ENCODE data around the gene DCST2. TPM values are rescaled to one million over a fixed set of nuclear protein-coding genes. Genes with fewer than 3 reads are reported as not detected.

The DCST2 gene
- polyA plus RNA-seq, 5 donors: 1.6 to 2.7 (median 2.4) TPM

DNA sequence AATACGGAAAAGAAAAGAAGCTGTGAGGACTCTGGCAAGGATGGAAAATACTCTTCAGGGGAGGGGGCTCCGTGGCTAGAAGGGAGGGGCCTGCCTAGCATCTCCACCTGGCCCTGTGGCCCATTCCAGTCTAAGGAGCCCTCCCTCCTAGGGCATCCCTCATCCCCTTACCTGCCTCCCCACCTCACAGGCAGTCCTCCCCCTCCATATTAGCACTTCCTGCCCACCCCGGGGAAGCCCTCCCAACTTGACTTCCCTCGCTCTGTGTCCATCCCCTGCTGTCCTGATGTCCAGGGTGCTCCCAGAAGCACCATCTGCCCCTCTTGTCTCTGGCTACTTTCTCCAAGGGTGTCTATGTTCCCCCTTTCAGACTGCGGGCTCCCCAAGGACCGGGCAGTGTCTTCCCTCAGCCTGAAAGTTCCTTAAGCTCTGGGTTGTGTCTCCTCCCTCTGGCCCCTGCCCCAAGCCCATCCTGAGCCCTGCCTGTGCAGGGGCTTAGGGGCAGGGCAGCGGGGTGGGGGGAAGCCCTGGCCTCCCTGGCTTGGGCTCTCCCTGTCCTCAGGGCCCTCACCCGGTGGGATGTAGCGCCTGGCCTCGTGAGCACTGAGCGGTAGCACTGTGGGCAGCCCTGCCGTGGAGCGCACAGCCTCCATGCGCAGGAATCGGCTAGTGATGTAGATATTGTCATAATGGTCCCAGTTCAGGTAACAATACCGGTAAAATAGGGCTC lies 3.9 kb downstream of the DCST2 start:
- no peak for DNase-seq

DNA sequence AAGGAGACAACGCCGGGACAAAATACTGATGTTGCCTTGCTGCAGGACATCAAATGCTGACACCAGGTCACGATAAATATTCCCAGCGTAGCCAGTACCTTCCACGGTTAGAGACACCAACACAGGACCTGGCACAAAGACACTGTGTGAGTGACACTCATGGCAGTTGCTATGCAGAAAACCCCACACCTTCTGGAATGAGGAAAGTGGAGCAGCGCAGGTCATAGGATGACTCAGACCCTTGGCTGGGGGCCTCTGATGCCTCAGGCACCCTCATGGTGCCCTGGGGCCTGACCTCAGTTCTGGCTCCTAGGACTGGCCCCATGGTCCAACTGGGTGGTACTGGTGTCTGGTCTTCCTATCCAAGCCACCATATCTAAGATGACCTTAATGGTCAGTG lies 7.0 kb downstream of the DCST2 start:
- no peak for DNase-seq

GRCh38 chr1:155026154-155026553 lies 7.4 kb downstream of the DCST2 start:
- DNase-seq: no peak

DNA sequence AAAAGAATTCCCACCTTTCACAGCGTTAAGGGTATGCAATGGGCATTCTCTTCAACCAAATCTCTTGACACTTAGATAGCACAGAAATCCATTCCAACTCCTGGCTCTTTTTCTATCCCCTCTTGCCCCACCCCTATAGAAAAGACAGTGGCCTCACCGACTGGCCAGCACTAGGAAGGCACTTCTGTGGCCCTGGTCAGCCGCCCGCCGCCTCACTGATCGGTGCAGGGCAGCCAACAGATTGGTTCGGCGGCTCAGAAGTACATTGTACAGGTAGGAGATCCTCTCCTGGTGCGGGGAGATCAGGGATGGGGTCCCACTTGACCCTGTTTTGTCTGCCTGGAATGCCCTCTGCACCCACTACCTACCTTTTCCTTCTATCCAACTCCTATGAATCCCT lies 9.3 kb downstream of the DCST2 start:
- DNase-seq: no peak

GRCh38 chr1:155023627-155024026 lies 10.0 kb downstream of the DCST2 start:
- no peak for DNase-seq

GRCh38 chr1:155022927-155023236 lies 10.7 kb downstream of the DCST2 start:
- DNase-seq: no peak

GRCh38 chr1:155022136-155022926 lies 11.2 kb downstream of the DCST2 start:
- no peak for DNase-seq

DNA sequence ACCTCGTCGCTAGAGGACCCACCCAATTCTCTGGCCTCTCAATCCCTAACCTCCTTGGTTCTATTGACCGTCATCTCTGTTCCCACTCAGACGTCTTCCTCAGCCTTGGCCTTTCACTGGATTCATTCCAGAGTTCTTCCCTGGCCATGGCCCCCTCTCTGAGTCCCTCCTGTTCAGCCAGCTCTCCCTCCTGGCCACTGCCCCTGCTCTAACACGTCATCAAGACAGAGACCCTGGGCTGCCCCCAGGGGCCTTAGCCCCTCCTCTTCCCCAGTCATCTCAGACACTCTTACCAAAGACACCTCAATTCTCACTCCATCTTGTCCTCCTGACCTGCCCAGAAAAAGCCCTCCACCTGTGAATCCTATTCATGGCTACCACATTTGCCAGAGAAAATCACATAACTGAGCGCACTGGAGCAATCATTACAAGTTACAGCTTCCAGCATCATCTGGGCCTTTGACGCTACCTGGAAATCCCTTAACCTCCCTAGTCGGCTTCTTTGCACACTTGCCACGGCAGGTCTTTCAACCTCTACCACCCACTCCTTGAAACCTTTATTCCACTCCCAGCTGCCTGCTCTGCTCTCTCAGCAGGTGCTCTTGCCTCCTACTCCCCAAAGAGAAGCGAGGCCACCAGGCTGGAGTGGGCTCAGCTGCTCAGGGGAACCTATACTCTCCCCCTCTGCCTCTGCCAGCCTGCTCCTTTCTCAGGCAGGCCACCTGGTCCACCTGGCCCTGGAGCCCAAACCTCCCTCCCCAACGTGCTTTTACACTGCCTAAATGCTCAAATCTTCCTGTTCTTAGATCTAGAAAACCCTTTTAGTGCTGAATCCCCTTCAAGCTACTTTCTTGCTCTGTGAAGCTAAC lies 14.0 kb downstream of the DCST2 start:
- DNase-seq: no peak

- no peak for DNase-seq
Observed at GRCh38 chr1:155018617-155019348, 14.8 kb downstream of the DCST2 start.

DNA sequence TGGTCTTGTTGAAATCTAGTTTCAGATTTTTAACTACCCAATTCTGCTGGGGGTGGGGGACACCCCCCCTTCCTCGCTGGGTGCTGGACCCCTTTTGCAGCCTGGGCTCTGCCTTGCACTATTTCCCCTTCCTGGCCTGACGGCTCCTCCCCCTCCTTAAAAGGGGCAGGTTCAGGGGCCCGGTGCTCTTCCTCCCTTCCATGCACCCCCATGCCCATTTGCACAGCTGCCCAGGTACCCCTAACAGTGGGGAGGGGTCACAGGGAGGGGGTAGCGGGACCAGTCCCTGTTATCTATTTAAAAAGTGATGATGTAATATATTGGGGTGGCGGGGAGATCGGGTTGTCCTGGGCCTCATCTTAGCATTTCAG lies 15.7 kb downstream of the DCST2 start:
- no peak for DNase-seq

GRCh38 chr1:155017041-155017945 lies 16.3 kb downstream of the DCST2 start:
- peak; percentile 82 to 87 for DNase-seq

GRCh38 chr1:155016231-155016831 lies 17.2 kb downstream of the DCST2 start:
- no peak for DNase-seq

DNA sequence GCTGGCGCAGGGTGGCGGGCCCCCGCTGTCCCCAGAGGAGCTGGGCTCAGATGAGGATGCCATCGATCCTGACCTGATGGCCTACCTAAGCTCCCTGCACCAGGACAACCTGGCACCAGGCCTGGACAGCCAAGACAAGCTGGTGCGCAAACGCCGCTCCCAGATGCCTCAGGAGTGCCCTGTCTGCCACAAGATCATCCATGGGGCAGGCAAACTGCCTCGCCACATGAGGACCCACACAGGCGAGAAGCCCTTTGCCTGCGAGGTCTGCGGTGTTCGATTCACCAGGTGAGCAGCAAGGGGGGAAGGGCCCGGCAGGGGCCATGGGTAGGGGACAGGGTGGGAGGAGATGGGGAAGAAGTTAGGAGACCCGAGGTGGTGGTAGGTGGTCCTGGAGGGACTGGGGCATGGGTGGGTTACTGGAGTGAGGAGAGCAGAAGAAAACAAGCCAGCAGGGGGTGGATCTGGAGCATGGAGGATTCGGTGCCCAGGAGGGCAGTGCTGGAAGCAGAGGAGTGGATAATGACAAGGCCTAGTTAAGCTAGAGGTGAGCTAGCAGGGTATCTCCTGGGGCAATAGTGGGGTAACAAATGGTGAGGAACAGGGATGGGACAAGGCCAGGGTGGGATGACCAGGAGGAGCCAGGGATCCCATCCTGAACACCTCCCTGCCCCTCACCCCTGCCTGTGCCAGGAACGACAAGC lies 17.9 kb downstream of the DCST2 start:
- DNase-seq: no peak

DNA sequence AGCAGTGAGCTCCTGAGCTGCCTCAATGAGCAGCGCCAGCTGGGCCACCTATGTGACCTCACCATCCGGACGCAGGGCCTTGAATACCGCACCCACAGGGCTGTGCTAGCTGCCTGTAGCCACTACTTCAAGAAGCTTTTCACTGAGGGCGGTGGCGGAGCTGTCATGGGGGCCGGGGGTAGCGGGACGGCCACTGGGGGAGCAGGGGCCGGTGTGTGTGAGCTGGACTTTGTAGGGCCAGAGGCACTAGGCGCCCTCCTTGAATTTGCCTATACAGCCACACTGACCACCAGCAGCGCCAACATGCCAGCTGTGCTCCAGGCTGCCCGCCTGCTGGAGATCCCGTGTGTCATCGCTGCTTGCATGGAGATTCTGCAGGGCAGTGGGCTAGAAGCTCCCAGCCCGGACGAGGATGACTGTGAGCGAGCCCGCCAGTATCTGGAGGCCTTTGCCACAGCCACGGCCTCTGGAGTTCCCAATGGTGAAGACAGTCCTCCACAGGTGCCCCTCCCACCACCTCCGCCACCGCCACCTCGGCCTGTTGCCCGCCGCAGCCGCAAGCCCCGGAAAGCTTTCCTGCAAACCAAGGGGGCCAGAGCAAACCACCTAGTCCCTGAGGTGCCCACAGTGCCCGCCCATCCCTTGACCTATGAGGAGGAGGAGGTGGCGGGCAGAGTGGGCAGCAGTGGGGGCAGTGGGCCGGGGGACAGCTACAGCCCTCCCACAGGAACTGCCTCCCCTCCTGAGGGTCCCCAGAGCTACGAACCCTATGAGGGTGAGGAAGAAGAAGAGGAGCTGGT lies 18.7 kb downstream of the DCST2 start:
- DNase-seq: no peak

- no peak for DNase-seq
Observed at GRCh38 chr1:155013632-155014031, 19.9 kb downstream of the DCST2 start.

- no peak for DNase-seq
Observed at GRCh38 chr1:155012776-155013602, 20.6 kb downstream of the DCST2 start.

DNA sequence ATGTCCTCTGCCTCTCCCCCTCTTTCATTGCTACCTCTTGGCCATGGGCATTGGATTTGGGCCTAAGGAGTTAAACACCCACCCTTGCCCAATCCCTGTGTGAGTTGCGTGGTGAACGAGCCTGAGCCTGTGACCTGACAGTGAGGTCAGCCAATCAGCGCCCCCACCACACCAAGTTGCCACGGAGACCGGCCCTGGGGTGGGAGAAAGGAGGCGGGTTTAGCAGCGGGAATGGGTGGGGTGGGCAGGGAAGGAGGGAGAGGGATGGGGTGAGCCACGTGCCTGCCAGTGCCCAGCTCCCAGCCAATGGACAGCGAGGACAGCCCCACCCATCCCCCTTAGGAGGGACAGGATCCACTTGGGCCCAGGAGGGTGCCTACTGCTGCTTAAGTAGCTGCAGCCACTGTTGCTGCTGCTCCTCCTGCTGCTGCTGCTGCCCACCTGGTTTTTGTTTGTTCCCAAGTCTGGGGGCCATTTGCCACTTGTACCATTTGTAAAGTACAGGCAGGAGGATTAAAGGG lies 21.5 kb downstream of the DCST2 start:
- DNase-seq: peak; percentile 53 to 73
